HL-60 (cell line): ENCODE results near the gene ROR2.

Experiments used
- GABPA ChIP-seq: IDR thresholded peaks from 2 replicates; pipeline ENCODE4 v1.6.1; 2012; ENCODE audit warnings: low read depth
- POLR2AphosphoS5 ChIP-seq: IDR thresholded peaks from 2 replicates; pipeline ENCODE4 v1.6.1; 2012; ENCODE audit warnings: low read depth
- SPI1 ChIP-seq: IDR thresholded peaks from 2 replicates; pipeline ENCODE4 v1.6.1; 2012; ENCODE audit warnings: low read depth, mild to moderate bottlenecking, borderline replicate concordance
- TF ChIP-seq, protein P1 (sequence below): IDR thresholded peaks from one replicate; pipeline ENCODE4 v1.5.1; 2011; ENCODE audit warnings: low read length, control low read depth, inconsistent platforms; ENCODE audit not compliant: insufficient read depth
- TF ChIP-seq, protein P2 (sequence below): IDR thresholded peaks from 2 replicates; pipeline ENCODE4 v1.6.1; 2012; ENCODE audit warnings: low read depth; ENCODE audit not compliant: insufficient replicate concordance

DNA sequence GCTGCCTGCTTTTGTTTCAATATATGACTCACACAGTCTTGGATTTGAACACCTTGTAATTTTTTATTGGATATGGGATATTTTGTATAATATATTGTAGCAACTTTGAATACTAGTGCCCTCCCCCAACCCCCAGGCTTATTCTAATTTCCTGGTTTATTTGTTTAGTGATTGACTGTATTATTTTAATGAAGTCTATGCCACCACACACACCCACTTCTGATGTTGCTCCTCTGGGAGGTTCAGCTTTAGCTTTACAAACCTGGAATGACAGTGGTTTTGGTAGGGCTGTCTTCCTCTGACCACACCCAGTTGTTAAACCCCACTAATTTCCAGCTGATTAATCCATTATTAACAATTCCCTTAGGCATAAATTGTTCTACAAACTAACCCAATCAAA lies 320.3 kb downstream of the ROR2 start:
- no peak for TF ChIP-seq POLR2AphosphoS5
- TF ChIP-seq, protein P1, sequence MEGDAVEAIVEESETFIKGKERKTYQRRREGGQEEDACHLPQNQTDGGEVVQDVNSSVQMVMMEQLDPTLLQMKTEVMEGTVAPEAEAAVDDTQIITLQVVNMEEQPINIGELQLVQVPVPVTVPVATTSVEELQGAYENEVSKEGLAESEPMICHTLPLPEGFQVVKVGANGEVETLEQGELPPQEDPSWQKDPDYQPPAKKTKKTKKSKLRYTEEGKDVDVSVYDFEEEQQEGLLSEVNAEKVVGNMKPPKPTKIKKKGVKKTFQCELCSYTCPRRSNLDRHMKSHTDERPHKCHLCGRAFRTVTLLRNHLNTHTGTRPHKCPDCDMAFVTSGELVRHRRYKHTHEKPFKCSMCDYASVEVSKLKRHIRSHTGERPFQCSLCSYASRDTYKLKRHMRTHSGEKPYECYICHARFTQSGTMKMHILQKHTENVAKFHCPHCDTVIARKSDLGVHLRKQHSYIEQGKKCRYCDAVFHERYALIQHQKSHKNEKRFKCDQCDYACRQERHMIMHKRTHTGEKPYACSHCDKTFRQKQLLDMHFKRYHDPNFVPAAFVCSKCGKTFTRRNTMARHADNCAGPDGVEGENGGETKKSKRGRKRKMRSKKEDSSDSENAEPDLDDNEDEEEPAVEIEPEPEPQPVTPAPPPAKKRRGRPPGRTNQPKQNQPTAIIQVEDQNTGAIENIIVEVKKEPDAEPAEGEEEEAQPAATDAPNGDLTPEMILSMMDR = no peak
- no peak for TF ChIP-seq GABPA
- TF ChIP-seq, protein P2, sequence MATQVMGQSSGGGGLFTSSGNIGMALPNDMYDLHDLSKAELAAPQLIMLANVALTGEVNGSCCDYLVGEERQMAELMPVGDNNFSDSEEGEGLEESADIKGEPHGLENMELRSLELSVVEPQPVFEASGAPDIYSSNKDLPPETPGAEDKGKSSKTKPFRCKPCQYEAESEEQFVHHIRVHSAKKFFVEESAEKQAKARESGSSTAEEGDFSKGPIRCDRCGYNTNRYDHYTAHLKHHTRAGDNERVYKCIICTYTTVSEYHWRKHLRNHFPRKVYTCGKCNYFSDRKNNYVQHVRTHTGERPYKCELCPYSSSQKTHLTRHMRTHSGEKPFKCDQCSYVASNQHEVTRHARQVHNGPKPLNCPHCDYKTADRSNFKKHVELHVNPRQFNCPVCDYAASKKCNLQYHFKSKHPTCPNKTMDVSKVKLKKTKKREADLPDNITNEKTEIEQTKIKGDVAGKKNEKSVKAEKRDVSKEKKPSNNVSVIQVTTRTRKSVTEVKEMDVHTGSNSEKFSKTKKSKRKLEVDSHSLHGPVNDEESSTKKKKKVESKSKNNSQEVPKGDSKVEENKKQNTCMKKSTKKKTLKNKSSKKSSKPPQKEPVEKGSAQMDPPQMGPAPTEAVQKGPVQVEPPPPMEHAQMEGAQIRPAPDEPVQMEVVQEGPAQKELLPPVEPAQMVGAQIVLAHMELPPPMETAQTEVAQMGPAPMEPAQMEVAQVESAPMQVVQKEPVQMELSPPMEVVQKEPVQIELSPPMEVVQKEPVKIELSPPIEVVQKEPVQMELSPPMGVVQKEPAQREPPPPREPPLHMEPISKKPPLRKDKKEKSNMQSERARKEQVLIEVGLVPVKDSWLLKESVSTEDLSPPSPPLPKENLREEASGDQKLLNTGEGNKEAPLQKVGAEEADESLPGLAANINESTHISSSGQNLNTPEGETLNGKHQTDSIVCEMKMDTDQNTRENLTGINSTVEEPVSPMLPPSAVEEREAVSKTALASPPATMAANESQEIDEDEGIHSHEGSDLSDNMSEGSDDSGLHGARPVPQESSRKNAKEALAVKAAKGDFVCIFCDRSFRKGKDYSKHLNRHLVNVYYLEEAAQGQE = no peak
- no peak for TF ChIP-seq SPI1
